Nephron progenitor cell (in vitro differentiated cells): ENCODE data around the gene POLR1F.

ENCODE experiments used
- DNase-seq: peaks from one replicate; pipeline ENCODE4 v3.0.0; 2021
- H3K27ac Mint-ChIP-seq: 2 replicates; pipeline ENCODE4 v1.8.0; 2021; ENCODE audit warnings: mild to moderate bottlenecking, moderate library complexity, mixed read lengths
- H3K27me3 Mint-ChIP-seq: 2 replicates; pipeline ENCODE4 v1.8.0; 2021; ENCODE audit warnings: mild to moderate bottlenecking, low read depth, mixed read lengths; ENCODE audit not compliant: poor library complexity
- H3K36me3 Mint-ChIP-seq: 2 replicates; pipeline ENCODE4 v1.8.0; 2021; ENCODE audit warnings: low read depth, mixed read lengths
- H3K4me1 Mint-ChIP-seq: 2 replicates; pipeline ENCODE4 v1.8.0; 2021; ENCODE audit warnings: mixed read lengths
- H3K4me3 Mint-ChIP-seq: 2 replicates; pipeline ENCODE4 v1.8.0; 2021; ENCODE audit warnings: mild to moderate bottlenecking, moderate library complexity, mixed read lengths
- H3K9me3 Mint-ChIP-seq: 2 replicates; pipeline ENCODE4 v1.8.0; 2021; ENCODE audit warnings: mild to moderate bottlenecking, moderate library complexity, mixed read lengths
- TF ChIP-seq, protein P1 (sequence below): fragments of 200-600 bp; sonication (generic); IDR thresholded peaks from 2 replicates; pipeline ENCODE4 v1.5.0; 2021; ENCODE audit warnings: antibody characterized with exemption

The POLR1F gene, protein sequence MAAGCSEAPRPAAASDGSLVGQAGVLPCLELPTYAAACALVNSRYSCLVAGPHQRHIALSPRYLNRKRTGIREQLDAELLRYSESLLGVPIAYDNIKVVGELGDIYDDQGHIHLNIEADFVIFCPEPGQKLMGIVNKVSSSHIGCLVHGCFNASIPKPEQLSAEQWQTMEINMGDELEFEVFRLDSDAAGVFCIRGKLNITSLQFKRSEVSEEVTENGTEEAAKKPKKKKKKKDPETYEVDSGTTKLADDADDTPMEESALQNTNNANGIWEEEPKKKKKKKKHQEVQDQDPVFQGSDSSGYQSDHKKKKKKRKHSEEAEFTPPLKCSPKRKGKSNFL

GRCh38 chr7:19708397-19709248, at the start of gene POLR1F:
Gene POLR1F, minus strand, starts transcription at chr7:19709037. Its CDS starts 21 bp downstream, at chr7:19709016.
- Mint-ChIP-seq H3K27me3 (peaks cover 14% of the 10 kb centered on the region), H3K4me3 (peak within 1 kb of the TSS; percentile 100), H3K36me3 (peaks cover 7% of the 10 kb centered on the region), H3K9me3 (no peaks in the 10 kb centered on the region), H3K4me1 (peaks cover 39% of the 10 kb centered on the region), H3K27ac (peak within 1 kb of the TSS; percentile 99)
- peak; percentile 92 for DNase-seq
- TF ChIP-seq, protein P1, sequence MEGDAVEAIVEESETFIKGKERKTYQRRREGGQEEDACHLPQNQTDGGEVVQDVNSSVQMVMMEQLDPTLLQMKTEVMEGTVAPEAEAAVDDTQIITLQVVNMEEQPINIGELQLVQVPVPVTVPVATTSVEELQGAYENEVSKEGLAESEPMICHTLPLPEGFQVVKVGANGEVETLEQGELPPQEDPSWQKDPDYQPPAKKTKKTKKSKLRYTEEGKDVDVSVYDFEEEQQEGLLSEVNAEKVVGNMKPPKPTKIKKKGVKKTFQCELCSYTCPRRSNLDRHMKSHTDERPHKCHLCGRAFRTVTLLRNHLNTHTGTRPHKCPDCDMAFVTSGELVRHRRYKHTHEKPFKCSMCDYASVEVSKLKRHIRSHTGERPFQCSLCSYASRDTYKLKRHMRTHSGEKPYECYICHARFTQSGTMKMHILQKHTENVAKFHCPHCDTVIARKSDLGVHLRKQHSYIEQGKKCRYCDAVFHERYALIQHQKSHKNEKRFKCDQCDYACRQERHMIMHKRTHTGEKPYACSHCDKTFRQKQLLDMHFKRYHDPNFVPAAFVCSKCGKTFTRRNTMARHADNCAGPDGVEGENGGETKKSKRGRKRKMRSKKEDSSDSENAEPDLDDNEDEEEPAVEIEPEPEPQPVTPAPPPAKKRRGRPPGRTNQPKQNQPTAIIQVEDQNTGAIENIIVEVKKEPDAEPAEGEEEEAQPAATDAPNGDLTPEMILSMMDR, result peak; percentile 85

DNA sequence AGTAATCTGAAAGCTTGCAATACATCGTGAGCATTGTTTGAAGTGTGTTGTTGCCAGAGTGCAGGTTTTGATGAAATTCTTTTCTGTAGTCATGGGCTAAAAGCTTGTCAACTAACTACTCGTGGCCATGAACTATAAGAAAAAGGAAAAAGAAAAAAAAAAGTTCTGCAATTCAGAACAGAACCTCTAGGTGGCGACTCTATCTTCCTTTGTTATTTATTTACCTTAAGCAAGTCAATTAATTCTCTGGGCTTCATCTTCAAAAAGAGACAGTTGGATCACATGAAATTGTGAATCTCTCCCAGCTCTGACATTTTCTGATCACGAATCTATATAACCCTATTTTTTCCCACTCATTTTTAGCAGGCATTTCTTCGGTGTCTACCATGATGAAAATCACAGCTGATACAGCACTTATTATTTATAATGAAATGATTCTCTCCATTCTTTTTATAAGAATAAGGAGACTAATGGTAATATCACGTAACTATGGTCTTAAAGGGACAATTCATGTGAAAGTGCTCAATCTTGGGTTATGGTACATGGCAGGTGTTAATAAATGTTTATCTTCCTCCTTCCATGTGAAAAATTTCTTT, 45.8 kb upstream of the POLR1F start:
- H3K4me1 Mint-ChIP-seq, result peaks cover 8% of the 10 kb centered on the region
- H3K36me3 Mint-ChIP-seq, result no peaks in the 10 kb centered on the region
- no peak for DNase-seq
- peaks cover 11% of the 10 kb centered on the region for H3K27me3 Mint-ChIP-seq
- no peaks in the 10 kb centered on the region for H3K9me3 Mint-ChIP-seq
- TF ChIP-seq, protein P1, result peak; percentile 78
- H3K4me3 Mint-ChIP-seq, result no peak overlapping the region
- H3K27ac Mint-ChIP-seq, result no peak overlapping the region

DNA sequence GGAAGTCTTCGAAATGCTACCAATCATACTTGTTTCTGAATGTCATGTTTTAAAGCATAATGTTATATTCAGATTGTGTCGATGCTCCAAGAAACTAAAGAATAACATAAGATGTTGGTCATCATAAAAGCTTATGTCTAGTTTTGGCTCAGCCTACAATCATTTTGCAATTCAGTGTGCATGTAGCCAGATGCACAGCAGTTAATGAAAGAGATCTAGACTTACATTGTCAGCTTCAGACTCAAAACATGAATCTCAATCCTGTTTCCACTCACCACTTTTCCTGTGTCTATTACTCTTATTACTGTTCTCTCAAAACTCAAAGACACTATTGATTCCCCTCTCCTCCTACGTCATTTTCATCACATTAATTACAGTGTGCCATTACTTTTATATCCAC, 43.2 kb upstream of the POLR1F start:
- Mint-ChIP-seq H3K36me3 (no peaks in the 10 kb centered on the region), H3K9me3 (no peaks in the 10 kb centered on the region), H3K27ac (no peak overlapping the region), H3K27me3 (peaks cover 11% of the 10 kb centered on the region), H3K4me1 (peaks cover 8% of the 10 kb centered on the region), H3K4me3 (no peak overlapping the region)
- DNase-seq, result no peak
- TF ChIP-seq, protein P1, result no peak

- H3K4me3 Mint-ChIP-seq, result no peak overlapping the region
- H3K4me1 Mint-ChIP-seq, result peaks cover 8% of the 10 kb centered on the region
- no peaks in the 10 kb centered on the region for H3K36me3 Mint-ChIP-seq
- no peak for DNase-seq
- no peak overlapping the region for H3K27ac Mint-ChIP-seq
- H3K27me3 Mint-ChIP-seq, result peaks cover 11% of the 10 kb centered on the region
- H3K9me3 Mint-ChIP-seq, result no peaks in the 10 kb centered on the region
- TF ChIP-seq, protein P1, result no peak
These were observed 40.8 kb upstream of the POLR1F start for GRCh38 chr7:19749658-19750057.

DNA sequence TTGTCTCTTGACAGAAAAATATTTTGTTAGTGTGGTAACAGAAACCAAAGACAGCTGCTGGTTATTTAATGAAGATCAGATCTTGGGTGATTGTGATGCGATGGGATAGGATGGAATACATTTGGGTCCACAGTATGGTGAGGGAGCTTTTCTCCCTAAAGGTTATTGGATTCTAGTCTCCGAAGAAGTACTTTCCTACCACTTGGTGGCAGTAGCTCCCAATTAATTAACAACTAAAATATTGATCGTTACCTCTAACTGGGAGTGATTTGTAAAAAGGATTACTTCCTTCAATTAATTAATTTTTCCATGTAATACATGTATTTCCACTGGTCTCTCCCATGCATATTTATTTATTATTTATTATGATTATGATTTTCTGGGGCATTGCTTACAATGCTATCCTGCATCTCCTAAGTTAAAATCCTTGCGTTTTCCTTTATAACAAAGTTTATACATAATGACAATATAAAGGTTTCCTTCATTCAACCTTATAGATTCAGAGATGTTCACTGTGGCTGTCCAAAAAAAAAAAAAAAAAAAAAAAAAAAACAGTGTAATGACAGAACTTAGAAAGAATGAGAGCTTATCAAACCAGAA, 39.0 kb upstream of the POLR1F start:
- TF ChIP-seq, protein P1, result peak; percentile 69
- H3K36me3 Mint-ChIP-seq, result no peaks in the 10 kb centered on the region
- no peaks in the 10 kb centered on the region for H3K9me3 Mint-ChIP-seq
- H3K4me3 Mint-ChIP-seq, result no peak overlapping the region
- H3K27me3 Mint-ChIP-seq, result peaks cover under 1% of the 10 kb centered on the region
- peaks cover 8% of the 10 kb centered on the region for H3K4me1 Mint-ChIP-seq
- peak; percentile 3 for DNase-seq
- no peak overlapping the region for H3K27ac Mint-ChIP-seq
